ENCODE measurements around the gene PHF2. TPM values are rescaled to one million over a fixed set of nuclear protein-coding genes. Genes with fewer than 3 reads are reported as not detected.

PHF2 gene
- total and polyA plus RNA-seq, 2 experiments from 2014 or later = 4.3 to 11.8 TPM

DNA sequence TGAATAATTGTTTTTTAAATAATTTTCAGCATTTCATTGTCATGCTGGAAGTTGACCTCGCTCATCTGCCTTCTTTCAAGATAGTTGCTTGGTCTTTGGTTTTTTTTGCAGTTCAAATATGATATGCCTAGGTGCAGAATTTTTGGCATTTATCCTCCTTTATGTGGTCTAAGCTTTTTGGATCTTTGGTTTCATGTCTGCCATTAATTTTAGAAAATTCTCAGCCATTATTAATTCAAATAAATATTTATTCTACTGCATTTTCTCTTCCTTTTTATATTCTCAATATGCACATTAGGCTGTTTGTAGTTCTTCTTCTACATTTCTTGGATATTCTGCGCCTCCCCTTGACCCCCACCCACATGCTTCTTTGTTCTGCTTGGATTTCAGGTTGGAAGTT, 63.6 kb downstream of the PHF2 start (continued):
- TF ChIP-seq, protein P1, sequence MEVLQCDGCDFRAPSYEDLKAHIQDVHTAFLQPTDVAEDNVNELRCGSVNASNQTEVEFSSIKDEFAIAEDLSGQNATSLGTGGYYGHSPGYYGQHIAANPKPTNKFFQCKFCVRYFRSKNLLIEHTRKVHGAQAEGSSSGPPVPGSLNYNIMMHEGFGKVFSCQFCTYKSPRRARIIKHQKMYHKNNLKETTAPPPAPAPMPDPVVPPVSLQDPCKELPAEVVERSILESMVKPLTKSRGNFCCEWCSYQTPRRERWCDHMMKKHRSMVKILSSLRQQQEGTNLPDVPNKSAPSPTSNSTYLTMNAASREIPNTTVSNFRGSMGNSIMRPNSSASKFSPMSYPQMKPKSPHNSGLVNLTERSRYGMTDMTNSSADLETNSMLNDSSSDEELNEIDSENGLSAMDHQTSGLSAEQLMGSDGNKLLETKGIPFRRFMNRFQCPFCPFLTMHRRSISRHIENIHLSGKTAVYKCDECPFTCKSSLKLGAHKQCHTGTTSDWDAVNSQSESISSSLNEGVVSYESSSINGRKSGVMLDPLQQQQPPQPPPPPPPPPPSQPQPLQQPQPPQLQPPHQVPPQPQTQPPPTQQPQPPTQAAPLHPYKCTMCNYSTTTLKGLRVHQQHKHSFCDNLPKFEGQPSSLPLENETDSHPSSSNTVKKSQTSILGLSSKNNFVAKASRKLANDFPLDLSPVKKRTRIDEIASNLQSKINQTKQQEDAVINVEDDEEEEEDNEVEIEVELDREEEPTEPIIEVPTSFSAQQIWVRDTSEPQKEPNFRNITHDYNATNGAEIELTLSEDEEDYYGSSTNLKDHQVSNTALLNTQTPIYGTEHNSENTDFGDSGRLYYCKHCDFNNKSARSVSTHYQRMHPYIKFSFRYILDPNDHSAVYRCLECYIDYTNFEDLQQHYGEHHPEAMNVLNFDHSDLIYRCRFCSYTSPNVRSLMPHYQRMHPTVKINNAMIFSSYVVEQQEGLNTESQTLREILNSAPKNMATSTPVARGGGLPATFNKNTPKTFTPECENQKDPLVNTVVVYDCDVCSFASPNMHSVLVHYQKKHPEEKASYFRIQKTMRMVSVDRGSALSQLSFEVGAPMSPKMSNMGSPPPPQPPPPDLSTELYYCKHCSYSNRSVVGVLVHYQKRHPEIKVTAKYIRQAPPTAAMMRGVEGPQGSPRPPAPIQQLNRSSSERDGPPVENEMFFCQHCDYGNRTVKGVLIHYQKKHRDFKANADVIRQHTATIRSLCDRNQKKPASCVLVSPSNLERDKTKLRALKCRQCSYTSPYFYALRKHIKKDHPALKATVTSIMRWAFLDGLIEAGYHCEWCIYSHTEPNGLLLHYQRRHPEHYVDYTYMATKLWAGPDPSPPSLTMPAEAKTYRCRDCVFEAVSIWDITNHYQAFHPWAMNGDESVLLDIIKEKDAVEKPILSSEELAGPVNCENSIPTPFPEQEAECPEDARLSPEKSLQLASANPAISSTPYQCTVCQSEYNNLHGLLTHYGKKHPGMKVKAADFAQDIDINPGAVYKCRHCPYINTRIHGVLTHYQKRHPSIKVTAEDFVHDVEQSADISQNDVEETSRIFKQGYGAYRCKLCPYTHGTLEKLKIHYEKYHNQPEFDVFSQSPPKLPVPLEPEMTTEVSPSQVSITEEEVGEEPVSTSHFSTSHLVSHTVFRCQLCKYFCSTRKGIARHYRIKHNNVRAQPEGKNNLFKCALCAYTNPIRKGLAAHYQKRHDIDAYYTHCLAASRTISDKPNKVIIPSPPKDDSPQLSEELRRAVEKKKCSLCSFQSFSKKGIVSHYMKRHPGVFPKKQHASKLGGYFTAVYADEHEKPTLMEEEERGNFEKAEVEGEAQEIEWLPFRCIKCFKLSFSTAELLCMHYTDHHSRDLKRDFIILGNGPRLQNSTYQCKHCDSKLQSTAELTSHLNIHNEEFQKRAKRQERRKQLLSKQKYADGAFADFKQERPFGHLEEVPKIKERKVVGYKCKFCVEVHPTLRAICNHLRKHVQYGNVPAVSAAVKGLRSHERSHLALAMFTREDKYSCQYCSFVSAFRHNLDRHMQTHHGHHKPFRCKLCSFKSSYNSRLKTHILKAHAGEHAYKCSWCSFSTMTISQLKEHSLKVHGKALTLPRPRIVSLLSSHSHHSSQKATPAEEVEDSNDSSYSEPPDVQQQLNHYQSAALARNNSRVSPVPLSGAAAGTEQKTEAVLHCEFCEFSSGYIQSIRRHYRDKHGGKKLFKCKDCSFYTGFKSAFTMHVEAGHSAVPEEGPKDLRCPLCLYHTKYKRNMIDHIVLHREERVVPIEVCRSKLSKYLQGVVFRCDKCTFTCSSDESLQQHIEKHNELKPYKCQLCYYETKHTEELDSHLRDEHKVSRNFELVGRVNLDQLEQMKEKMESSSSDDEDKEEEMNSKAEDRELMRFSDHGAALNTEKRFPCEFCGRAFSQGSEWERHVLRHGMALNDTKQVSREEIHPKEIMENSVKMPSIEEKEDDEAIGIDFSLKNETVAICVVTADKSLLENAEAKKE (CRISPR knock-in tag; IDR thresholded peaks at IDR 0.05) = no peak
- no peak for TF ChIP-seq EZH2phosphoT487 (IDR thresholded peaks at IDR 0.05; ENCODE audit: unreplicated experiment)
- TF ChIP-seq, protein P2, sequence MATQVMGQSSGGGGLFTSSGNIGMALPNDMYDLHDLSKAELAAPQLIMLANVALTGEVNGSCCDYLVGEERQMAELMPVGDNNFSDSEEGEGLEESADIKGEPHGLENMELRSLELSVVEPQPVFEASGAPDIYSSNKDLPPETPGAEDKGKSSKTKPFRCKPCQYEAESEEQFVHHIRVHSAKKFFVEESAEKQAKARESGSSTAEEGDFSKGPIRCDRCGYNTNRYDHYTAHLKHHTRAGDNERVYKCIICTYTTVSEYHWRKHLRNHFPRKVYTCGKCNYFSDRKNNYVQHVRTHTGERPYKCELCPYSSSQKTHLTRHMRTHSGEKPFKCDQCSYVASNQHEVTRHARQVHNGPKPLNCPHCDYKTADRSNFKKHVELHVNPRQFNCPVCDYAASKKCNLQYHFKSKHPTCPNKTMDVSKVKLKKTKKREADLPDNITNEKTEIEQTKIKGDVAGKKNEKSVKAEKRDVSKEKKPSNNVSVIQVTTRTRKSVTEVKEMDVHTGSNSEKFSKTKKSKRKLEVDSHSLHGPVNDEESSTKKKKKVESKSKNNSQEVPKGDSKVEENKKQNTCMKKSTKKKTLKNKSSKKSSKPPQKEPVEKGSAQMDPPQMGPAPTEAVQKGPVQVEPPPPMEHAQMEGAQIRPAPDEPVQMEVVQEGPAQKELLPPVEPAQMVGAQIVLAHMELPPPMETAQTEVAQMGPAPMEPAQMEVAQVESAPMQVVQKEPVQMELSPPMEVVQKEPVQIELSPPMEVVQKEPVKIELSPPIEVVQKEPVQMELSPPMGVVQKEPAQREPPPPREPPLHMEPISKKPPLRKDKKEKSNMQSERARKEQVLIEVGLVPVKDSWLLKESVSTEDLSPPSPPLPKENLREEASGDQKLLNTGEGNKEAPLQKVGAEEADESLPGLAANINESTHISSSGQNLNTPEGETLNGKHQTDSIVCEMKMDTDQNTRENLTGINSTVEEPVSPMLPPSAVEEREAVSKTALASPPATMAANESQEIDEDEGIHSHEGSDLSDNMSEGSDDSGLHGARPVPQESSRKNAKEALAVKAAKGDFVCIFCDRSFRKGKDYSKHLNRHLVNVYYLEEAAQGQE (IDR thresholded peaks at IDR 0.05; ENCODE audit: unreplicated experiment) = no peak
- TF ChIP-seq CREB1 (CRISPR knock-in tag; IDR thresholded peaks at IDR 0.05; ENCODE audit: low read depth) = no peak
- no peak for TF ChIP-seq POLR2AphosphoS5 (IDR thresholded peaks at IDR 0.05; ENCODE audit: low read depth)
- TF ChIP-seq EZH2 (IDR thresholded peaks at IDR 0.05; ENCODE audit: low read depth, unreplicated experiment) = no peak

DNA sequence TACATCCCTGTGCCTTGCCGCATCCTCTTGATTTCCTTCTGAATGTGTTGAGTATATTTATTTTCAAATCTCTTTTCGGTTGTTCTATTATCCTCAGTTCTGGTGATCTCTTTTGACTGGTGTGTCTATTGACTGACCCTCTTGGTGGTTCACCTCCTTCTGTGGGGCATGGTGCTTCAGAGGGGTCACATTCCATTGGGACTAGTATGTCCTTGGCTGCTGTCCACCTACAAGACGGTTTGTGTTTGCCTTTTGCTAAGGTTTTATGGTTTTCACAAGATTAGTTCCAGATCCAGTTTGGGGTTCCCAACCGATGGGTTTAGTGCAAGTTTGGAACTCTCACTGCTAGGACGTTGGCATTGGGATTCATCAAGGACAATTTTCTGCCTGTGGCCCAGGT, 66.6 kb downstream of the PHF2 start:
- Mint-ChIP-seq H3K27me3 (ENCODE audit: insufficient read depth, low read depth, poor library complexity) (peaks cover 6% of the 10 kb centered on the region), H3K4me1 (peaks cover 4% of the 10 kb centered on the region; the same call in 2 of the 3 replicates), H3K36me3 (ENCODE audit: low read depth) (peaks cover 11% of the 10 kb centered on the region), H3K27ac (no peak overlapping the region; the same call in 1 of the 2 replicates), H3K4me3 (no peak overlapping the region), H3K9me3 (peaks cover 10% of the 10 kb centered on the region)
- no peaks in the 10 kb centered on the region for H3K27me3 ChIP-seq (ENCODE audit: insufficient read depth)
- H4K20me1 ChIP-seq (replicated peaks; ENCODE audit: insufficient read depth) = no peaks in the 10 kb centered on the region
- H2AFZ ChIP-seq = no peak overlapping the region
- no peaks in the 10 kb centered on the region for H3F3A ChIP-seq (replicated peaks; ENCODE audit: low read depth)
- no peaks in the 10 kb centered on the region for H3K79me2 ChIP-seq (replicated peaks; ENCODE audit: insufficient read depth)
- no peak overlapping the region for H3K4me3 ChIP-seq
- ATAC-seq (no peak), DNase-seq (ENCODE audit: low spot score) (no peak)
- H3K4me1 ChIP-seq (ENCODE audit: insufficient read depth) = no peaks in the 10 kb centered on the region
- H3K4me2 ChIP-seq = no peak overlapping the region
- H3K27ac ChIP-seq (ENCODE audit: low read depth) = no peak overlapping the region
- H3K36me3 ChIP-seq (ENCODE audit: insufficient read depth) = peaks cover 3% of the 10 kb centered on the region
- no peaks in the 10 kb centered on the region for H3K9me2 ChIP-seq (ENCODE audit: insufficient read depth)
- TF ChIP-seq ZNF331 (CRISPR knock-in tag; IDR thresholded peaks at IDR 0.05; ENCODE audit: low read depth) = no peak
- no peak for TF ChIP-seq POLR2AphosphoS5 (IDR thresholded peaks at IDR 0.05; ENCODE audit: low read depth)
- TF ChIP-seq, protein P2 (IDR thresholded peaks at IDR 0.05; ENCODE audit: unreplicated experiment) = no peak
- no peak for TF ChIP-seq NANOG (IDR thresholded peaks at IDR 0.05; ENCODE audit: borderline replicate concordance)
